NCI-H226 (cell line): ENCODE results near the gene TMED9.

Experiments
- DNase-seq: peaks from one replicate; pipeline ENCODE4 v3.0.0-alpha.2; 2015

The TMED9 gene

DNA sequence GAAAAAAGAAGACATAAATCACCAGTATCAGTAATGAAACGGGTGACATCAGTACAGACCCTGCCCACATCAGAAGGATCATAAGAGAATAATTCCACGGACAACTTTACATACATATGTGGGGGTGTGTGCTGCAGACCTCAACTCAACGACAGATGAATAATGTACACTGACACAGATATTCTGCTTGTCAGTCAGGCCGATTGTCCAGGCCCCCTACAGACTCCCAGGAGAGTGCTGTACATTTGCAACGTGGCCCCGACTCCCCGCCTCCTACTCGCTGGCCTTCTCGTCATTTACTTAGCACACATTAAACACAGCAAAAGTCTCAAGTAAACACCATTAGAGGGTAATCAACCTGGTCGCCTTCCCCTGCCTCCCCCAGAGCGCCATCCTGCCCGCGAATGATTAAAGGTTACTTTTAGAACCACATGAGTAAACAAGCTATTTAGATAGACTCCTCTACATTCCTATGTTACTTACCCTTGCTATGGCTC is 3.5 kb upstream of the TMED9 start:
- no peak for DNase-seq

GRCh38 chr5:177590406-177590805 is 1.6 kb upstream of the TMED9 start:
- no peak for DNase-seq

DNA sequence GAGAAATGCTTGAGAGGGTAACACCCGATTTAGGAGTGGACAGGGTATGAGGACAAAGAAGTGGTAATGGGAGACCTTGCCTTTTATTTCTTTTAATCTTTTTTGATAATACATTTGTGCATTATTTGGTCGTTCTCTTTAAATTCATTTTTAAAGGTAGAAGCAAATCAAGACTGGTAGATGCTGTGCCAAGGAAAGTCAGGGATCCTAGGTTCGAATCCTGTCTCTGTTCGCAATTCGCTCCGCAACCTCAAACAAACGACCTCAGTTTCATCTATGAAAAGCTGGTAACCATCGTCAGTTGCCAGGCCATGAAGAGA is 353 bp upstream of the TMED9 start:
- DNase-seq, result no peak

- no peak for DNase-seq
Measured at GRCh38 chr5:177592905-177593304, 902 bp downstream of the TMED9 start.

DNA sequence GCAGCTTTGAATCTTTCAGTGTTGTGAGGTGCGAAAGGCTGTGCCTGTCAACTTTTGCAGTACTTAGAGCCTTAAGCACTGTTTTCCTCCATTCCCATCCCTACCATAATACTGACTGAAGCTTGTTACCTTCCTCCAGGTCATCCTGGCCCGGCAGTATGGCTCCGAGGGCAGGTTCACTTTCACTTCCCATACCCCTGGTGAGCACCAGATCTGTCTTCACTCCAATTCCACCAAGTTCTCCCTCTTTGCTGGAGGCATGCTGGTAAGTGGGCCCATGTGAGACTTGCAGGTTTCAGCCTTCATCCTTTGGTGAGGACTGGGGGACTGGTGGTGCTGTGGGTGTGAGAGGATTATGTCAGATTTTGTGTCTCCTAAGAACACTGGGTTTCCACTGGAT is 1.5 kb downstream of the TMED9 start:
- DNase-seq, result no peak

DNA sequence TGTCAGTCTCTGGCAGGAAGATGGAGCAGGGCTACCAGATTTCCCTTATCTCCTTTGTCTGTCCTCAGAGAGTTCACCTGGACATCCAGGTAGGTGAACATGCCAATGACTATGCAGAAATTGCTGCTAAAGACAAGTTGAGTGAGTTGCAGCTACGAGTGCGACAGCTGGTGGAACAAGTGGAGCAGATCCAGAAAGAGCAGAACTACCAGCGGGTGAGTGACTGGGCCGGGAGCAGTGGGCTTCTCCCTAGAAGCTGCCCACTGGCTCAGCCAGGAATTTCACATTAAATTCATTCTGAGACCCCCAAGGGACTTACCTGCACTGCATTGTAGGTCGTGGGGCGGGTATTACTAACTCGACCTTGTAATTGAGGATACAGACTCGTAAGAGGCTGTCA is 2.1 kb downstream of the TMED9 start:
- no peak for DNase-seq

DNA sequence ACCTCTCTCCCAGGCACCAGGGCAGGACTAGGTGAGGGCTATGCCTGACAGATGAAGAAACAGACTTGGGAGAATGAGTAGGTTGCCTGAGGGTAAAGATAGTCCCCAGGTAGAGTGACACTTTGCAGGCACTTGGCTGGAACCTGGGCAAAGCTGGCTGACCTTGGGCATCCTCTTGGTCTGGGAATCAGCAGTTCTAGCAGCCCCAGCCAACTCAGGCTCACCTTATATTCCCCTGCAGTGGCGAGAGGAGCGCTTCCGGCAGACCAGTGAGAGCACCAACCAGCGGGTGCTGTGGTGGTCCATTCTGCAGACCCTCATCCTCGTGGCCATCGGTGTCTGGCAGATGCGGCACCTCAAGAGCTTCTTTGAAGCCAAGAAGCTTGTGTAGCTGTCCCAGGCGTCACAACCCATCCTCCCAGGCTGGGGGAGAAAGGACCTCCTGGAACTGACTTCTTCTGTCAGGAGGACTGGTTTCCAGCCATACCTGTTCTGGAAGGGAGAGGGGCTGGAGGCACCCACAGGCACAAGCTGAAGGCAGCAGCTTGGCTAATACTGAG is 3.1 kb downstream of the TMED9 start:
- no peak for DNase-seq

- no peak for DNase-seq
Measured at GRCh38 chr5:177595991-177596774, 4.2 kb downstream of the TMED9 start.

- DNase-seq, result no peak
Measured at GRCh38 chr5:177596775-177597238, 4.8 kb downstream of the TMED9 start.

GRCh38 chr5:177598477-177598876 is 6.5 kb downstream of the TMED9 start:
- DNase-seq, result no peak

DNA sequence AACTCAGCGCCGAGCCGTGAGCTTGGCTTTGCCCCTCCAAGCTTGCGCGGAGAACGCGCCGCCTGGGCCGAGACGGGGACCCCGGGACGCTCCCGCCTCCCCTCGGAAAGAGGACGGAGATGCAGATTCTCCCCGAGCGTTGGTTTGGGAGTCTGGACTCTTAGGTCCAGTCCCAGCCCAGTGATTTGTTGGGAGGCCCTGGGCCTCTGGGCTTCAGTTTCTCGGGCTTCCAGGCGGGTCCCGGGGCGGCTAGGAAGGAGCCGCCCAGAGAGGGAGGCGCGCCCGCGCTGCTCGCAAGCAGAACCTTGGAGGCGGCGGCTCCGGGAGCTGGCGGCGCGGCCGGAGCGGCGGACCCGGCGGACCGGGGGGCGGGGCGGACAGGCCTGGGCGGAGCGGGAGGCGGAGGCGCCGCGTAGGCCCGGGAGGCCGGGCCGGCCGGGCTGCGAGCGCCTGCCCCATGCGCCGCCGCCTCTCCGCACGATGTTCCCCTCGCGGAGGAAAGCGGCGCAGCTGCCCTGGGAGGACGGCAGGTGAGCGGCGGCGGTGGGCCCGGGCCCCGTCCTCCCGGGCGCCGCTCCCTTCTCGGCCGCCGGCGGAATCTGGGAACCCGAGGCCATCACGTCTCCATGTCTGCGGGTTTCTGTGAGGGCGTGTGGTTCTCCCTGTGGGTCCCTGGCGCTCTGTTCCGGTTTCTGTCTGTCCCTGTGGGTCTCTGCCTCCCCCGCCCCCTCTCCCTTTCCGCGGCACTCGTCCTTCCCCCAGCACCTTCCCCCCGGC is 7.9 kb downstream of the TMED9 start, which contains the start of gene B4GALT7:
TSS of gene B4GALT7 (plus strand) at position 402 of the 777 bp plus-strand sequence. CDS start at position 481, 79 bp downstream.
- DNase-seq, result peak; percentile 48

- no peak for DNase-seq
Measured at GRCh38 chr5:177600508-177601018, 8.6 kb downstream of the TMED9 start.

DNA sequence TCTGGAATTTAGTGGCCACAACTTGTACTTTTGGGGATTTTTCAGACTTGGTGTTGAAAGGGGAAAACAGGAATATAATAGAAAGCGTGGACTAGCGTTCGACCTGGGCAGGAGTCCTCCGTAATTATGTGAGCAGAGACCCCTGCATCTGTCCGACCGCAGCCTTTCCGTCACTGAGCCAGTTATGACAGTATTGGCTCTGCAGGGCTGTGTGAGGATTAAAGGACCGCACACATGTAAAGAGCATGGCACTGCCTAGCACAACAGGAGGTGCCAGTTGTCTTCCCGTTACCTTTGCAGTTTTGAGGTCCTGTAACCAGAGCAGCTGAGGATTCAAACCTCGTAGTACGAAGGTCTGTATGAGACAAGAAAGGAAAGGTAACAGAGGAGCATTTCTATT is 9.1 kb downstream of the TMED9 start:
- no peak for DNase-seq

DNA sequence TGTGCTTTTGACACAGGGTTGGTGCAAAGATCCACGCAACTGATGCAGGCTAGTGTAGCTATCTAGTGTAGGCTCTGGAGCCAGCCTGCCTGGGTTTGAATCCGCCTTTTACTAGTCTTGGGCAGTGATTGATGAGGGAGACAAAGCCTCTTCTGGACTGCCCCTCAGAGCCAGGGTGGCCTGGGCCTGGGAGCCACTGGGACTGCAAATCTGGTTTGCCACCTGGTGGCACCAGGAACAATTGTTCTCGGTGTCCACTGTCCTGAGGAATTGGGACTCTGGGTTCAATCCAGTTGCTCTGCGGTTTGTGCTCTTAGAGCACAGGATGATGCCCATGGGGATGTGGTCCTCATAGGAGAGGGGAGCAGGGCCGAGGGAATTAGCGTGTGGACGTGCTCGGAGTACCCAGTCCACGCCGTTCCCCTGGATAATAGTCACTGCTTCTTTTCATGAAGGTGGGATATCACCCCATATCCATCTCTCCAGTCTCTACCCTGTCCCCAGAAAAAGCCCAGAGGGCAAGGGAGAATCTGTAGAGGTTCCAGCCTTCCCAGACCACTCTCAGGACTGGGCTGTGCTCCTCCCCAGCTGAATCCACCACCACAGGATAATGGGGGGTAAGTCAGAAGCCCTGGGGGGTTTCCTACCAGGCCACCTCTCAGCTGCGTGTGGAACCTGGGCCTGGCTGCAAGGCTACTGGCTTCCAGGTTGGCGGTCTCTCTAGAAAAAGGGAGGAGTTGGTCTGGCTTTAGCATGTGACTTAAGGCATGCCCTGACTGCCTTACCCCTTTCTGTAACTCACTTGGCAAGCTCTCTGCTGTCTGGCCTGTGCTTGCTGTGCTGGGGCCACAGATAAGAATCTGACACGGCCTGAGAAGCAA is 9.8 kb downstream of the TMED9 start:
- DNase-seq, result no peak

DNA sequence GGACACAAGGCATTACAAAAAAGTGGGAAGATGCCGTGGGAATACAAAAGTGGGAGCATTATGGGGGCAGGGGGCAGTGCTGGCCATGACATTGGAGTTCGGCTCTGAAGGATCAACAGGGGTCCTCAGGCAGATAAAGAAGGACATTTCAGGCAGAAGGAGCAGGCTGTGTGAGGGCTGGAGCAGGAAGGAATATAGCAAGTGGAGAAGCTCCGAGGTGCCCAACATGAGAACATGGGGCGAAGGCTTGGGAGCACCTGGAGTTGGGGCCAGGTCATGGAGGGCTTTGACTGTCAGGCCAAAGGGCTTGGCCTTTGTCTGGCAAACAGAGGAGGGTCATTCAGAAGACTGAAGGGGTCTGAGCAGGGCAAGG is 10.4 kb downstream of the TMED9 start:
- DNase-seq, result no peak

DNA sequence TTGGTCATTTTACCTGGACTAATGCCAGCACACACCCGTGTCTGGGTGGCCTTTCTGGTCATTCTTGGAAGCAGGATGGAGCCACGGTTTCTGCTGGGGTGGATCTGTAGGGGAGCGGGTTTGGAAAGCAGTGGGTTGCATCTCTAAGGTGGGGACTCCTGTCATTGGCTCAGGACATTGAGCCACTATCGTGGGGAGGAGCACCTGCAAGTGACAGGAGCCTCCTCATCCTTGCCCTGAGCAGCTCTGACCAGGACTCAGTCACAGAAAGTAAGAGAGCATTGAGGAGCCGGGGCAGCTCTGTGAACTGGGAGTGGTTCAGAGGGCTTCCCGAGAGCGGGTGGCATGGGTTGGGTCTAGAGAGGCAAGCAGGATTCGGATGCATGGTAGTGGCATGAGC is 11.6 kb downstream of the TMED9 start:
- no peak for DNase-seq

DNA sequence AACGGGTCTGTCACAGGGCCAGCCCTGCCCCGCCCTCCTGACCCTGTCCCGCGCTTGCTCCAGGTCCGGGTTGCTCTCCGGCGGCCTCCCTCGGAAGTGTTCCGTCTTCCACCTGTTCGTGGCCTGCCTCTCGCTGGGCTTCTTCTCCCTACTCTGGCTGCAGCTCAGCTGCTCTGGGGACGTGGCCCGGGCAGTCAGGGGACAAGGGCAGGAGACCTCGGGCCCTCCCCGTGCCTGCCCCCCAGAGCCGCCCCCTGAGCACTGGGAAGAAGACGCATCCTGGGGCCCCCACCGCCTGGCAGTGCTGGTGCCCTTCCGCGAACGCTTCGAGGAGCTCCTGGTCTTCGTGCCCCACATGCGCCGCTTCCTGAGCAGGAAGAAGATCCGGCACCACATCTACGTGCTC is 12.1 kb downstream of the TMED9 start:
- DNase-seq, result no peak

DNA sequence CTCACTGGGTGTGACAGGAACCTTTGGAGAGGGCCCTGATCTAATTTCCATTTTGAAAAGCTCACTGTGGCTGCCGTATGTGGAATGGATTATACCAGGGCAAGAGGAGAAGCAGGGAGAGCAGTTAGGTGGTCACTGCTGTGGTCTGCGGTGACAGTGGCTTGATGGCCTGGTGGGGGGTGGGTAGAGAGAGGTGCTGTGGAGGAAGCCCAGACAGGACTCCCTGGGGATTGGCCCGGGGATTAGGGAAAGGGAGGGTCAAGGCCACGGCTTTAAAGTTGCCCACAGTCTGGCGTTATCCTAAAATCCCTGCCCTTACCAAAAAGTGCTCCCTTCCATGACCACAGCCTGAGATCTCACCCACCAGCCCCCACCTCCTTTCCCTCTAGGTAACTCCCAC is 12.7 kb downstream of the TMED9 start:
- no peak for DNase-seq

- no peak for DNase-seq
Measured at GRCh38 chr5:177605078-177605477, 13.1 kb downstream of the TMED9 start.

- DNase-seq, result no peak
Measured at GRCh38 chr5:177605667-177606066, 13.7 kb downstream of the TMED9 start.

DNA sequence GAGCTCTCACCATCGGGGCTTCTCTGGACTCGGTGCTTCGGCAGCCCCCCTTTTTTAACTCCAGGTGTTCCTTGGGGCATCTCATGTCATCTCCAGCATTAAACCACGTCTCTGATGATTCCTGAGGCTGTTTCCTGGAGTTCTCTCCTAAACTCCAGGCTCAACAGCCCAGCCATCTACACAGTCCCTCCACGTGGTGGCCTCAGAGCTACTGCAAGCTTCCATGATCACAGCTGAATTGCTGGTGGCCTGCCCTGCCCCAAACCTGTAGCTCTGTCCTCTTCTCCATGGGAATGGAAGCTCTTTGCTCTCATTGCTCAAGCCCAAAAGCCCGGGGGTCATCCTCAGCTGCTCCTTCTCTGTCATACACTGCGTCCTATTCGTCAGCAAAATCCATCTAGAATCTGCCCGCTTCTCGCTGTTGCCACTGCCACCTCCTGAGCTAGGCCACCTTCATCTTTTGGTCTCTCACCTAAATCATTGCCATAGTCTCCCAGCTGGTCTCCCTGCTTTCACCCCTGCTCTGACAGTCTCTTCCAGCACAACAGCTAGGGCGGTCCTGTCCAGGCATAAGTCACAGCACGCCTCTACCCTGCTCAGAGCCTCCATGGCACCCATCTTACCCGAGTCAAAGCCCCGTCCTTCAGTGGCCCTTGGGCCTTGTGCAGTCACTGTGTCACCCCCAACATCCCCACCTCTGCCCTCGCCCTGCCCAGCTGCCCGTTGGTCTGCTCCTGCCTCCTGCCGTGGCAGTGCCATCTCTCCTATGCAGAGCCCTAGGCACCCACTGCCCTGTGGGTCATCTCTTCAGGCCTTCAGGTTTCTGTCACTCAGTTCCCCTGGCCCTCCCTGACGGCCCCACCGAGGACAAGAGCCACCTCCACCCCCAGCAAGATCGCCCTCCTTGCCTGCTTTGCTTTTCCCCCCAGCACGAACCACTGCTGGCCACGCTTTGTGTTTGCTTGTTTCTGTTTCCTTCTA is 14.4 kb downstream of the TMED9 start:
- no peak for DNase-seq

DNA sequence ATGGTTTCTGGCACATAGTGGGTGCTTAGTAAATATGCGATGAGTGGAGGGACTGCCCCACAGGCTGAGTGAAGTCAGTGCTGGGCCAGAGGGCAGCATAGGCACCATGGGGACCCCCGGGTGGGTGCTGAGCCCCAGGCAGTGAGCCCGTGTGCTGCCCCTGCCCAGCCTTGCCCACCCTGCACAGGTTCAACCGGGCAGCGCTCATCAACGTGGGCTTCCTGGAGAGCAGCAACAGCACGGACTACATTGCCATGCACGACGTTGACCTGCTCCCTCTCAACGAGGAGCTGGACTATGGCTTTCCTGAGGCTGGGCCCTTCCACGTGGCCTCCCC is 15.1 kb downstream of the TMED9 start:
- DNase-seq, result no peak
